ENCODE data around the gene RBM22. TPM values are rescaled to one million over a fixed set of nuclear protein-coding genes. Genes with fewer than 3 reads are reported as not detected.

Gene RBM22
- total RNA-seq, 2 experiments from 2014 or later = 53.1 to 59.7 TPM

GRCh38 chr5:150675069-150675468 lies 25.8 kb downstream of the RBM22 start:
- Mint-ChIP-seq H3K36me3 (ENCODE audit: low read depth) (no peaks in the 10 kb centered on the region), H3K4me3 (no peak overlapping the region), H3K27me3 (peaks cover 11% of the 10 kb centered on the region), H3K27ac (no peak overlapping the region), H3K9me3 (no peaks in the 10 kb centered on the region), H3K4me1 (ENCODE audit: low read depth) (peaks cover 3% of the 10 kb centered on the region)
- TF ChIP-seq CTCF (IDR thresholded peaks at IDR 0.05) = no peak
- CTCF ChIA-PET = interaction anchor here (1.0 kb wide), 1 partner anchor 25 kb away, joined by 4 read pairs; the partner anchor contains the start of gene RBM22
- POLR2A ChIA-PET = interaction anchor here (0.7 kb wide), 1 partner anchor 306 kb away, joined by 3 read pairs; no protein-coding TSS in a partner anchor
- ATAC-seq (no peak), DNase-seq (no peak)
- intact Hi-C loops (cut with micrococcal nuclease) = no loop called here

GRCh38 chr5:150674341-150674821 lies 26.5 kb downstream of the RBM22 start:
- peaks cover 14% of the 10 kb centered on the region for H3K27me3 Mint-ChIP-seq
- CTCF ChIA-PET = interaction anchor here (1.0 kb wide), 1 partner anchor 26 kb away, joined by 4 read pairs; the partner anchor contains the start of gene RBM22

GRCh38 chr5:150672884-150673275 lies 28.0 kb downstream of the RBM22 start:
- no peak for ATAC-seq
- H3K36me3 Mint-ChIP-seq (ENCODE audit: low read depth) = no peaks in the 10 kb centered on the region
- peaks cover 15% of the 10 kb centered on the region for H3K27me3 Mint-ChIP-seq
- intact Hi-C loops (cut with micrococcal nuclease) = no loop called here
- peak overlapping the region; percentile 68 for H3K4me3 Mint-ChIP-seq
- no peak overlapping the region for H3K27ac Mint-ChIP-seq
- H3K9me3 Mint-ChIP-seq = no peaks in the 10 kb centered on the region
- CTCF ChIA-PET = interaction anchor here (1.2 kb wide), 1 partner anchor 174 kb away, joined by 3 read pairs; no protein-coding TSS in a partner anchor
- no peak for TF ChIP-seq CTCF (IDR thresholded peaks at IDR 0.05)
- H3K4me1 Mint-ChIP-seq (ENCODE audit: low read depth) = peaks cover 3% of the 10 kb centered on the region
- no peak for DNase-seq
- POLR2A ChIA-PET = interaction anchor here (1.3 kb wide), 1 partner anchor 174 kb away, joined by 3 read pairs; no protein-coding TSS in a partner anchor

More at GRCh38 chr5:150674341-150674821, 26.5 kb downstream of the RBM22 start:
- Mint-ChIP-seq H3K4me3 (no peak overlapping the region), H3K4me1 (ENCODE audit: low read depth) (peaks cover 3% of the 10 kb centered on the region), H3K27ac (no peak overlapping the region), H3K9me3 (no peaks in the 10 kb centered on the region), H3K36me3 (ENCODE audit: low read depth) (no peaks in the 10 kb centered on the region)
- no peak for DNase-seq
- no peak for TF ChIP-seq CTCF (IDR thresholded peaks at IDR 0.05)
- ATAC-seq = no peak
- intact Hi-C loops (cut with micrococcal nuclease) = no loop called here
- POLR2A ChIA-PET = interaction anchor here (0.7 kb wide), 1 partner anchor 307 kb away, joined by 3 read pairs; no protein-coding TSS in a partner anchor

- Mint-ChIP-seq H3K4me3 (peak overlapping the region; percentile 68), H3K9me3 (no peaks in the 10 kb centered on the region), H3K27me3 (peaks cover 15% of the 10 kb centered on the region), H3K27ac (no peak overlapping the region), H3K36me3 (ENCODE audit: low read depth) (no peaks in the 10 kb centered on the region), H3K4me1 (ENCODE audit: low read depth) (peaks cover 3% of the 10 kb centered on the region)
- intact Hi-C loops (cut with micrococcal nuclease) = no loop called here
- POLR2A ChIA-PET = interaction anchor here (1.3 kb wide), 1 partner anchor 175 kb away, joined by 3 read pairs; no protein-coding TSS in a partner anchor
- CTCF ChIA-PET = no interaction called here
- ATAC-seq (peak; percentile 69), DNase-seq (peak; percentile 41)
- no peak for TF ChIP-seq CTCF (IDR thresholded peaks at IDR 0.05)
These were observed 28.5 kb downstream of the RBM22 start for GRCh38 chr5:150672237-150672883.
